Cardiac muscle cell (in vitro differentiated cells and primary cell): ENCODE data around the gene ITSN2. TPM values are rescaled to one million over a fixed set of nuclear protein-coding genes. Genes with fewer than 3 reads are reported as not detected.

ENCODE experiments used
- DNase-seq, 2 donors: peaks; one replicate each; pipeline versions ENCODE4 v3.0.0 to v3.0.0-alpha.2; 2010 to 2017; ENCODE audit warnings: low read depth in 1 of 2, low spot score in 1 of 2
- H3K27ac ChIP-seq: fragments of 200-600 bp; sonication (generic); 2 replicates; pipeline ENCODE4 v1.5.1; 2016
- H3K27me3 ChIP-seq: fragments of 200-600 bp; sonication (generic); 2 replicates; pipeline ENCODE4 v1.6.0; 2016; ENCODE audit warnings: control low read depth
- H3K36me3 ChIP-seq: fragments of 200-600 bp; sonication (generic); 2 replicates; pipeline ENCODE4 v1.5.1; 2016; ENCODE audit warnings: control low read depth
- H3K4me1 ChIP-seq: fragments of 200-600 bp; sonication (generic); 2 replicates; pipeline ENCODE4 v1.8.1; 2017; ENCODE audit warnings: low read depth, mild to moderate bottlenecking, mixed run types
- H3K4me3 ChIP-seq: fragments of 200-600 bp; sonication (generic); 2 replicates; pipeline ENCODE4 v1.5.1; 2016; ENCODE audit warnings: mild to moderate bottlenecking
- H3K9me3 ChIP-seq: fragments of 200-600 bp; sonication (generic); 2 replicates; pipeline ENCODE4 v1.5.1; 2017; ENCODE audit warnings: low read depth, mild to moderate bottlenecking, control low read depth
- polyA plus RNA-seq: library from polyadenylated mRNA; unstranded; fragments of >200 nt; fragmentation: Nextera tagmentation; extraction: Ambion mirVana; gene quantifications from 2 replicates; pipeline ENCODE4 v1.2.1, GENCODE V29; 2016
- total RNA-seq: library from RNA; depleted of rRNA; stranded (reverse); fragments of >200 nt; gene quantifications from 2 replicates; pipeline ENCODE4 v1.2.3, GENCODE V29; 2016
- TF ChIP-seq, protein P1 (sequence below): IDR thresholded peaks from 2 replicates; pipeline ENCODE4 v1.5.1; 2012; ENCODE audit warnings: low read depth, mild to moderate bottlenecking, low read length

Gene ITSN2
- total and polyA plus RNA-seq, 2 experiments from 2014 or later: 22.3 to 22.8 TPM

GRCh38 chr2:24259316-24259715 is 101.0 kb downstream of the ITSN2 start:
- Histone ChIP-seq H3K4me1 (no peaks in the 10 kb centered on the region), H3K4me3 (no peak overlapping the region), H3K27ac (no peak overlapping the region), H3K9me3 (no peaks in the 10 kb centered on the region), H3K36me3 (peaks cover 13% of the 10 kb centered on the region), H3K27me3 (no peaks in the 10 kb centered on the region)
- peak in 1 of 2 donors; percentile 6 for DNase-seq
- TF ChIP-seq, protein P1, sequence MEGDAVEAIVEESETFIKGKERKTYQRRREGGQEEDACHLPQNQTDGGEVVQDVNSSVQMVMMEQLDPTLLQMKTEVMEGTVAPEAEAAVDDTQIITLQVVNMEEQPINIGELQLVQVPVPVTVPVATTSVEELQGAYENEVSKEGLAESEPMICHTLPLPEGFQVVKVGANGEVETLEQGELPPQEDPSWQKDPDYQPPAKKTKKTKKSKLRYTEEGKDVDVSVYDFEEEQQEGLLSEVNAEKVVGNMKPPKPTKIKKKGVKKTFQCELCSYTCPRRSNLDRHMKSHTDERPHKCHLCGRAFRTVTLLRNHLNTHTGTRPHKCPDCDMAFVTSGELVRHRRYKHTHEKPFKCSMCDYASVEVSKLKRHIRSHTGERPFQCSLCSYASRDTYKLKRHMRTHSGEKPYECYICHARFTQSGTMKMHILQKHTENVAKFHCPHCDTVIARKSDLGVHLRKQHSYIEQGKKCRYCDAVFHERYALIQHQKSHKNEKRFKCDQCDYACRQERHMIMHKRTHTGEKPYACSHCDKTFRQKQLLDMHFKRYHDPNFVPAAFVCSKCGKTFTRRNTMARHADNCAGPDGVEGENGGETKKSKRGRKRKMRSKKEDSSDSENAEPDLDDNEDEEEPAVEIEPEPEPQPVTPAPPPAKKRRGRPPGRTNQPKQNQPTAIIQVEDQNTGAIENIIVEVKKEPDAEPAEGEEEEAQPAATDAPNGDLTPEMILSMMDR: no peak

- DNase-seq: no peak
- peaks cover 13% of the 10 kb centered on the region for H3K36me3 ChIP-seq
- no peak overlapping the region for H3K4me3 ChIP-seq
- TF ChIP-seq, protein P1: no peak
- H3K9me3 ChIP-seq: no peaks in the 10 kb centered on the region
- H3K27ac ChIP-seq: no peak overlapping the region
- no peaks in the 10 kb centered on the region for H3K4me1 ChIP-seq
- H3K27me3 ChIP-seq: no peaks in the 10 kb centered on the region
Measured at GRCh38 chr2:24258718-24259117, 101.6 kb downstream of the ITSN2 start.

DNA sequence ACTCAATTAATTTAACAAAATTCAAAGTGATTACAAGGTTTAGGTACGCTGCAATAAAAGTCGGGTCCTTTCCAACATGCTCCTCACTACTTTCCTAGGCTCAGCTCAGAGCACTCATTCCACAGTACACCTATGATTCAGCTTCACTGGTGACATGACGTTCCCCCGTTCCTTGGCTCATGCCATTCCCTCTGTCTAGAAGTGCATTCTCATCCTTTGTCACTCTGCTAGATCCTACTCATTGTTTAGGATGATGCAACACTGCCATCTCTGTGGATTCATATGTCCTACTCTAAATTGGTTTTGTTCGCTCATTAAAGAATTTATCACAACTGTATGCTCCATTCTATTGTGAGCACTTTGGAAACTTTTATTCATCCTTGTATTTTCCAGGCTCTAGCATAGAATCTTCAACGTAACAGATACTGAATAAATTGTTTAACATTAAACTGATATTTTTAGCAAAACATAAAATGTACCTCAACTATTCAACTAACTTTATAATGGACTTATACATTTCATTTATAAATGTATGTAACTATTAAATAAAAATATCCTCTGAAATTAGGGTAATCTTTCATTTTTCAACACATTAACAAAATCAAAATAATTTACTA is 106.9 kb downstream of the ITSN2 start:
- TF ChIP-seq, protein P1: no peak
- Histone ChIP-seq H3K36me3 (peaks cover 14% of the 10 kb centered on the region), H3K27me3 (no peaks in the 10 kb centered on the region), H3K4me3 (no peak overlapping the region), H3K4me1 (no peaks in the 10 kb centered on the region), H3K27ac (no peak overlapping the region), H3K9me3 (no peaks in the 10 kb centered on the region)
- DNase-seq: peak in 1 of 2 donors; percentile 6

DNA sequence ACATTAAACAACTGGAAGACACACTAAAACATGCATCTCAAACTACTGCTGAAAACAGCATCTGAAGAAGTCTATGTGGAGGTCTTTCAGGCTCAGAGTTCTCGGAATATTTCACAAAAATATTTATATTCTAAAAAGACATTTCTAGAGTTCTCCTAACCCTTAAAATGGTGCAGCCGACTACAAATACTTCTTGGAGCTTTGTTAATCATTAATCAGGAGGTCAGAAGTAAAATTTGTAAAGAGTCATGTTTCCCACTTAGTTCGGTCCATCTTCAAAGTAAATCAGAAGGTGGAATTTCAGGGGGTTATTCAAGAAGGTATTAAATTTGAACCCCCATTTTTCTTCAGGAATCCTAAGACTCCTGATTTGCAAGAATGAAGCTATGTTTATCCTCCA is 112.7 kb downstream of the ITSN2 start:
- no peaks in the 10 kb centered on the region for H3K27me3 ChIP-seq
- no peak for DNase-seq
- TF ChIP-seq, protein P1: no peak
- no peak overlapping the region for H3K4me3 ChIP-seq
- peaks cover 22% of the 10 kb centered on the region for H3K36me3 ChIP-seq
- H3K4me1 ChIP-seq: no peaks in the 10 kb centered on the region
- no peak overlapping the region for H3K27ac ChIP-seq
- H3K9me3 ChIP-seq: no peaks in the 10 kb centered on the region

GRCh38 chr2:24247164-24247563 is 113.2 kb downstream of the ITSN2 start:
- Histone ChIP-seq H3K4me1 (no peaks in the 10 kb centered on the region), H3K4me3 (no peak overlapping the region), H3K27me3 (no peaks in the 10 kb centered on the region), H3K27ac (no peak overlapping the region), H3K9me3 (no peaks in the 10 kb centered on the region), H3K36me3 (peaks cover 22% of the 10 kb centered on the region)
- DNase-seq: no peak
- TF ChIP-seq, protein P1: no peak
